Nucleus accumbens (tissue), 56 donors: ENCODE results near the gene SLC25A3.
"Not testable (repeated sequence)": the region's sequence is repeated elsewhere in the genome, so short reads cannot be mapped to it uniquely, and the experiment has no call there.

Source experiments
- DNase-seq, 56 donors: peaks; one replicate each; lab custom pipeline; 2025; lab: John Stamatoyannopoulos, UW

The SLC25A3 gene

GRCh38 chr12:98593351-98594049 lies at the start of gene SLC25A3:
TSS of gene SLC25A3 (plus strand) at chr12:98593686. CDS start at chr12:98593979, 293 bp downstream.
- DNase-seq = peak; percentile 75 to 98 (median 95)

- no peak for DNase-seq
Measured at GRCh38 chr12:98543701-98544100, 49.8 kb upstream of the SLC25A3 start.

GRCh38 chr12:98544751-98545150 lies 48.7 kb upstream of the SLC25A3 start:
- no peak for DNase-seq

- no peak for DNase-seq
Measured at GRCh38 chr12:98549371-98550110, 43.9 kb upstream of the SLC25A3 start.

- DNase-seq = no peak
Measured at GRCh38 chr12:98551787-98552186, 41.7 kb upstream of the SLC25A3 start.

- DNase-seq = not testable (repeated sequence)
Measured at GRCh38 chr12:98558097-98558496, 35.4 kb upstream of the SLC25A3 start.

GRCh38 chr12:98559666-98560065 lies 33.8 kb upstream of the SLC25A3 start:
- peak in 34 of 56 donors; percentile 0 to 66 (median 26) for DNase-seq

GRCh38 chr12:98561846-98562245 lies 31.6 kb upstream of the SLC25A3 start:
- no peak for DNase-seq

- no peak for DNase-seq
Measured at GRCh38 chr12:98572010-98572409, 21.5 kb upstream of the SLC25A3 start.

GRCh38 chr12:98574110-98574509 lies 19.4 kb upstream of the SLC25A3 start:
- DNase-seq = no peak

GRCh38 chr12:98575013-98575412 lies 18.5 kb upstream of the SLC25A3 start:
- no peak for DNase-seq

GRCh38 chr12:98576795-98577194 lies 16.7 kb upstream of the SLC25A3 start:
- not testable (repeated sequence) for DNase-seq

GRCh38 chr12:98578392-98578791 lies 15.1 kb upstream of the SLC25A3 start:
- DNase-seq = no peak

- no peak for DNase-seq
Measured at GRCh38 chr12:98578821-98579220, 14.7 kb upstream of the SLC25A3 start.

- DNase-seq = no peak
Measured at GRCh38 chr12:98579347-98579746, 14.1 kb upstream of the SLC25A3 start.

GRCh38 chr12:98579835-98580234 lies 13.7 kb upstream of the SLC25A3 start:
- no peak for DNase-seq

- no peak for DNase-seq
Measured at GRCh38 chr12:98580695-98581094, 12.8 kb upstream of the SLC25A3 start.

- no peak for DNase-seq
Measured at GRCh38 chr12:98581101-98581500, 12.4 kb upstream of the SLC25A3 start.

GRCh38 chr12:98582093-98582492 lies 11.4 kb upstream of the SLC25A3 start:
- no peak for DNase-seq

- DNase-seq = no peak
Measured at GRCh38 chr12:98587084-98587483, 6.4 kb upstream of the SLC25A3 start.

- DNase-seq = no peak
Measured at GRCh38 chr12:98591209-98591608, 2.3 kb upstream of the SLC25A3 start.

GRCh38 chr12:98592825-98593322 lies 612 bp upstream of the SLC25A3 start:
- DNase-seq = no peak
